Natural killer cell (primary cell): ENCODE data around the gene PCGF2. TPM values are rescaled to one million over a fixed set of nuclear protein-coding genes. Genes with fewer than 3 reads are reported as not detected.

ENCODE experiments used
- ATAC-seq, 3 donors: fragments of 150-1000 bp in 2 of 3; fragments of 200-7000 bp in 1 of 3; cut with Tn5 transposase; 1 replicate in 1 of 3; 2 replicates in 2 of 3; pipeline ENCODE4 v1.10.0; 2021; ENCODE audit warnings: mild to moderate bottlenecking in 2 of 3, moderate library complexity in 2 of 3
- DNase-seq, 2 donors: peaks; one replicate each; pipeline versions ENCODE4 v3.0.0 to v3.0.0-alpha.2; 2013 to 2021; ENCODE audit warnings: mixed read lengths in 1 of 2
- H3K27ac ChIP-seq: one replicate; pipeline ENCODE4 v1.5.1; 2013; ENCODE audit warnings: mild to moderate bottlenecking, low read length
- H3K27me3 ChIP-seq: one replicate; pipeline ENCODE4 v1.6.1; 2013; ENCODE audit warnings: low read length; ENCODE audit not compliant: control insufficient read depth, insufficient read depth
- H3K36me3 ChIP-seq: one replicate; pipeline ENCODE4 v1.6.1; 2013; ENCODE audit warnings: low read length; ENCODE audit not compliant: control insufficient read depth, insufficient read depth
- H3K4me1 ChIP-seq: one replicate; pipeline ENCODE4 v1.6.1; 2013; ENCODE audit warnings: low read length; ENCODE audit not compliant: control insufficient read depth, insufficient read depth
- H3K4me3 ChIP-seq: one replicate; pipeline ENCODE4 v1.5.1; 2013; ENCODE audit warnings: low read length
- H3K9me3 ChIP-seq: one replicate; pipeline ENCODE4 v1.6.1; 2013; ENCODE audit warnings: low read length; ENCODE audit not compliant: control insufficient read depth, insufficient read depth
- H3K27ac Mint-ChIP-seq, 2 donors: one replicate each; pipeline ENCODE4 v1.8.0; 2022; ENCODE audit warnings: mild to moderate bottlenecking in 2 of 2, mixed read lengths in 2 of 2, moderate library complexity in 1 of 2
- H3K27me3 Mint-ChIP-seq, 2 donors: one replicate each; pipeline ENCODE4 v1.8.0; 2022; ENCODE audit warnings: low read depth in 2 of 2, mixed read lengths in 2 of 2
- H3K36me3 Mint-ChIP-seq: one replicate; pipeline ENCODE4 v1.8.0; 2022; ENCODE audit warnings: mixed read lengths
- H3K4me1 Mint-ChIP-seq, 2 donors: one replicate each; pipeline ENCODE4 v1.8.0; 2022; ENCODE audit warnings: mixed read lengths in 2 of 2
- H3K4me3 Mint-ChIP-seq: one replicate; pipeline ENCODE4 v1.8.0; 2022; ENCODE audit warnings: mild to moderate bottlenecking, moderate library complexity, mixed read lengths
- H3K9me3 Mint-ChIP-seq, 2 donors: one replicate each; pipeline ENCODE4 v1.8.0; 2022; ENCODE audit warnings: mixed read lengths in 2 of 2
- CTCF ChIP-seq: fragments of 200-600 bp; IDR thresholded peaks from one replicate; pipeline ENCODE4 v1.8.0; 2022; ENCODE audit warnings: antibody characterized with exemption
- WGBS: methylation state at CpG from one replicate; pipeline ENCODE4 v1.1.7; 2013; ENCODE audit warnings: missing lambda C conversion rate; ENCODE audit not compliant: insufficient coverage; 5-methylcytosine and 5-hydroxymethylcytosine counted together
- intact Hi-C: fragments of 100-400 bp; cut with micrococcal nuclease; formaldehyde crosslinking; loops from one replicate; pipeline ENCODE4 v1.14.2; 2022
- total RNA-seq, 4 donors: library from RNA; stranded (reverse); fragments of 120-200 nt in 1 of 4; gene quantifications; one replicate each; pipeline versions ENCODE4 v1.2.3 to v1.2.4, GENCODE V29; 2013 to 2022

PCGF2 gene
- total RNA-seq, 3 donors from 2014 or later (not counting 1 experiment from before 2014, with no cell fraction given): 0.12 TPM; not detected in 2

GRCh38 chr17:38741461-38741860, 6.7 kb downstream of the PCGF2 start:
- peaks cover 0 to under 1% of the 10 kb centered on the region in 2 donors for H3K4me1 Mint-ChIP-seq
- no peak overlapping the region for H3K4me3 Mint-ChIP-seq

GRCh38 chr17:38740806-38741205, 7.3 kb downstream of the PCGF2 start:
- no peaks in the 10 kb centered on the region for H3K9me3 ChIP-seq
- Mint-ChIP-seq H3K4me3 (no peak overlapping the region), H3K36me3 (no peaks in the 10 kb centered on the region), H3K27ac (no peak overlapping the region), H3K9me3 (no peaks in the 10 kb centered on the region), H3K27me3 (peaks cover 14% of the 10 kb centered on the region in 2 donors), H3K4me1 (no peaks in the 10 kb centered on the region)
- no peak overlapping the region for H3K4me3 ChIP-seq
- peaks cover 4% of the 10 kb centered on the region for H3K27me3 ChIP-seq
- H3K4me1 ChIP-seq: no peaks in the 10 kb centered on the region
- 79% methylated on average over 3 of the region's 4 CpGs for WGBS
- H3K27ac ChIP-seq: no peak overlapping the region
- H3K36me3 ChIP-seq: no peaks in the 10 kb centered on the region
- DNase-seq (no peak), ATAC-seq (no peak)
- no peak for TF ChIP-seq CTCF
- intact Hi-C loops: no loop called here

More at GRCh38 chr17:38741461-38741860, 6.7 kb downstream of the PCGF2 start:
- Mint-ChIP-seq H3K9me3 (no peaks in the 10 kb centered on the region), H3K27ac (no peak overlapping the region), H3K36me3 (no peaks in the 10 kb centered on the region), H3K27me3 (peaks cover 20 to 21% of the 10 kb centered on the region in 2 donors)
- TF ChIP-seq CTCF: no peak
- DNase-seq (no peak), ATAC-seq (no peak)
- WGBS: 94% methylated on average over 5 of the region's 5 CpGs
- Histone ChIP-seq H3K27ac (no peak overlapping the region), H3K4me1 (peaks cover 2% of the 10 kb centered on the region), H3K4me3 (no peak overlapping the region), H3K36me3 (no peaks in the 10 kb centered on the region), H3K27me3 (peaks cover 8% of the 10 kb centered on the region), H3K9me3 (no peaks in the 10 kb centered on the region)
- intact Hi-C loops: no loop called here

GRCh38 chr17:38740044-38740443, 8.1 kb downstream of the PCGF2 start:
- peaks cover 4% of the 10 kb centered on the region for H3K4me1 ChIP-seq
- H3K27me3 ChIP-seq: peaks cover 4% of the 10 kb centered on the region
- H3K27me3 Mint-ChIP-seq: peaks cover 11 to 12% of the 10 kb centered on the region in 2 donors
- no peak for ATAC-seq
- intact Hi-C loops: no loop called here
- peaks cover 5 to 7% of the 10 kb centered on the region in 2 donors for H3K4me1 Mint-ChIP-seq
- DNase-seq: no peak
- no peak overlapping the region for H3K4me3 Mint-ChIP-seq
- H3K9me3 Mint-ChIP-seq: no peaks in the 10 kb centered on the region
- H3K27ac Mint-ChIP-seq: no peak overlapping the region
- H3K9me3 ChIP-seq: no peaks in the 10 kb centered on the region
- H3K36me3 Mint-ChIP-seq: no peaks in the 10 kb centered on the region
- H3K36me3 ChIP-seq: no peaks in the 10 kb centered on the region
- no peak for TF ChIP-seq CTCF
- no peak overlapping the region for H3K4me3 ChIP-seq
- WGBS: 94% methylated on average over 19 of the region's 19 CpGs
- no peak overlapping the region for H3K27ac ChIP-seq

GRCh38 chr17:38739305-38739704, 8.8 kb downstream of the PCGF2 start:
- Histone ChIP-seq H3K4me1 (peaks cover 12% of the 10 kb centered on the region), H3K9me3 (no peaks in the 10 kb centered on the region), H3K36me3 (no peaks in the 10 kb centered on the region), H3K27me3 (peaks cover 4% of the 10 kb centered on the region), H3K4me3 (no peak overlapping the region), H3K27ac (no peak overlapping the region)
- DNase-seq (no peak), ATAC-seq (no peak)
- 91% methylated on average over 13 of the region's 14 CpGs for WGBS
- Mint-ChIP-seq H3K27ac (no peak overlapping the region), H3K4me1 (peaks cover 12 to 15% of the 10 kb centered on the region in 2 donors), H3K36me3 (no peaks in the 10 kb centered on the region), H3K4me3 (no peak overlapping the region), H3K9me3 (no peaks in the 10 kb centered on the region), H3K27me3 (peaks cover 5 to 8% of the 10 kb centered on the region in 2 donors)
- no peak for TF ChIP-seq CTCF
- intact Hi-C loops: no loop called here
